ENCODE measurements around the gene TFAM. TPM values are rescaled to one million over a fixed set of nuclear protein-coding genes. Genes with fewer than 3 reads are reported as not detected.

The TFAM gene
- total and polyA plus RNA-seq, 7 experiments from 2014 or later: 33.1 to 63.2 (median 44.8) TPM

DNA sequence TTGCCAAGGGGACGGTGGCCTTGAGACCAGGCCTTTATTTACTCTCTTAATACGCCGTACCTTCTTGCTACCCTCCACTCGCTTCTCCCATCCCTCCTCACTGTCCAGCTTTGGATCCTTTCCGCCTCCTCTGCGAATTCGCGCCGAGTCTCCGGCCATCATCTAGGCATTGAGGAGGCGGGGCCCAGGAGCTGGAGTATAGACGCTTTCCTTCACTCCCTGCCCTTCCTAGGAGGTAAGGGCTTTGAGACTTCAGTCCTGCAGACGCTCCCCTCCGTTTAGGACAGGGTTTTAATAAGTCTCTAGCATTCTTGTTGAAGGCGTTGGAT lies 538 bp downstream of the TFAM start:
- peak overlapping the region; percentile 86 for H3K27ac ChIP-seq (ENCODE audit: low read depth, low read length)
- Mint-ChIP-seq H3K27ac (peak overlapping the region; percentile 91 to 98 (median 96)), H3K27me3 (no peaks in the 10 kb centered on the region), H3K9me3 (no peaks in the 10 kb centered on the region), H3K36me3 (peaks cover 5 to 25% (median 10%) of the 10 kb centered on the region in 5 donors), H3K4me3 (peak overlapping the region; percentile 96 to 99 (median 98)), H3K4me1 (peaks cover 26 to 63% (median 57%) of the 10 kb centered on the region in 7 donors)
- no peaks in the 10 kb centered on the region for H3K9me3 ChIP-seq (ENCODE audit: control insufficient read depth in 2 of 3, low read length in 3 of 3)
- H3K27me3 ChIP-seq (ENCODE audit: control insufficient read depth in 2 of 2, insufficient read depth in 2 of 2, low read length in 2 of 2): no peaks in the 10 kb centered on the region
- no peak for ATAC-seq
- H3K4me1 ChIP-seq (ENCODE audit: control insufficient read depth in 2 of 2, insufficient read depth in 2 of 2, low read length in 2 of 2): peaks cover 20 to 30% of the 10 kb centered on the region in 2 donors
- intact Hi-C loops (cut with micrococcal nuclease): loop anchor here (1.0 to 2.0 kb wide), 9 partner anchors 17 to 1522 kb away; partner anchors contain the start of gene CISD1 (in 1 of the 2)
- POLR2A ChIA-PET: interaction anchor here (0.8 to 5.1 kb wide), 6 partner anchors 14 to 1521 kb away, joined by 3 to 30 read pairs (median 3); partner anchors contain the start of genes CCDC6, CISD1, IPMK and UBE2D1
- peak overlapping the region; percentile 95 for H3K4me3 ChIP-seq (ENCODE audit: low read length)
- peaks cover 0 to 38% (median 6%) of the 10 kb centered on the region in 3 experiments for H3K36me3 ChIP-seq (ENCODE audit: control insufficient read depth in 2 of 3, insufficient read depth in 3 of 3, low read length in 3 of 3)
- CTCF ChIA-PET: interaction anchor here (0.6 to 5.9 kb wide), 4 partner anchors 44 to 117 kb away, joined by 3 to 40 read pairs (median 4); partner anchors contain the start of gene CISD1
- peak in 1 of 9 donors; percentile 16 for DNase-seq

DNA sequence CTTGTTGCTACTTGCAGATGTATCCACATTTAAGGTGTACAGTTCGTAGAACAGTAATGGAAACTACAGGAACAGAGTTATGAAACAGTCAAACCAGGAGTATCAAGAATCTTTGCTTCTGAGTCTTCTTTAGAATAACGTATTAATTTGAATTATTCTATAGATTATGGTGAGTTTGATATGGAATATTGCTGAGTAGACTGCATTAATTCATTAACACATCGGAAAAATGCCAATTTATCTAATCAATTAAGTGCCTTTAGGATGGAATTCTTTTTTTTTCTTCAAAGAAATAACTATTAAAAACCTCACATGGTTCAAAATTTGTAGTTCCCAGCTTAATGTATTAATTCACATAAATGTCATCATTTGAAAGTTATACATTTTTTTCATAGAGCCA lies 3.8 kb downstream of the TFAM start:
- H3K9me3 ChIP-seq (ENCODE audit: control insufficient read depth in 2 of 3, low read length in 3 of 3): no peaks in the 10 kb centered on the region
- Mint-ChIP-seq H3K4me3 (no peak overlapping the region), H3K27ac (peak overlapping the region in 1 of 9 donors; percentile 48), H3K4me1 (peaks cover 19 to 71% (median 61%) of the 10 kb centered on the region in 7 donors), H3K27me3 (no peaks in the 10 kb centered on the region), H3K9me3 (no peaks in the 10 kb centered on the region), H3K36me3 (peaks cover 5 to 41% (median 17%) of the 10 kb centered on the region in 5 donors)
- CTCF ChIA-PET: no interaction called here
- H3K27me3 ChIP-seq (ENCODE audit: control insufficient read depth in 2 of 2, insufficient read depth in 2 of 2, low read length in 2 of 2): no peaks in the 10 kb centered on the region
- no peak for ATAC-seq
- no peak overlapping the region for H3K27ac ChIP-seq (ENCODE audit: low read depth, low read length)
- intact Hi-C loops (cut with micrococcal nuclease): no loop called here
- peaks cover 20 to 25% of the 10 kb centered on the region in 2 donors for H3K4me1 ChIP-seq (ENCODE audit: control insufficient read depth in 2 of 2, insufficient read depth in 2 of 2, low read length in 2 of 2)
- peaks cover 0 to 65% (median 10%) of the 10 kb centered on the region in 3 experiments for H3K36me3 ChIP-seq (ENCODE audit: control insufficient read depth in 2 of 3, insufficient read depth in 3 of 3, low read length in 3 of 3)
- POLR2A ChIA-PET: no interaction called here
- no peak overlapping the region for H3K4me3 ChIP-seq (ENCODE audit: low read length)
- DNase-seq: no peak

DNA sequence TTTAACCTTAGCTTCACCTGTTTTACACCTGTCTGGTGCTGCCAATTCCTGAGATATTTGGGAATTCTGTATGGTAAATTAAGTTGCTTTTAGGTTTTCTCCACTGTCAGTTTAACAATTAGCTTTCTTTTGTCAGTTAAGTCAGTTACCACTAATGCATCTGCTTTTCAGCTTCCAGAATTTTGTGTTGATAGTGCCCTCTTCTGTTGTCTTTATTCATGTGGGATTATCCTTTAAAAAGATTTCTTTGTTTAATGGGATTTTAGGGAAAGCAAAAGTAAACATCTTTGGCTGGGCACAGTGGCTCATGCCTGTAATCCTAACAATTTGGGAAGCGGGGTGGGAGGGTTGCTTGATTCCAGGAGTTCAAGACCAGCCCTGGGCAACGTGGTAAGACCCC lies 8.1 kb downstream of the TFAM start:
- no peak overlapping the region for H3K27ac ChIP-seq (ENCODE audit: low read depth, low read length)
- ATAC-seq (no peak), DNase-seq (no peak)
- no peaks in the 10 kb centered on the region for H3K9me3 ChIP-seq (ENCODE audit: control insufficient read depth in 2 of 3, low read length in 3 of 3)
- no peaks in the 10 kb centered on the region for H3K27me3 ChIP-seq (ENCODE audit: control insufficient read depth in 2 of 2, insufficient read depth in 2 of 2, low read length in 2 of 2)
- no peaks in the 10 kb centered on the region for H3K4me1 ChIP-seq (ENCODE audit: control insufficient read depth in 2 of 2, insufficient read depth in 2 of 2, low read length in 2 of 2)
- Mint-ChIP-seq H3K27ac (no peak overlapping the region), H3K27me3 (no peaks in the 10 kb centered on the region), H3K36me3 (peaks cover 9 to 65% (median 23%) of the 10 kb centered on the region in 5 donors), H3K4me1 (peaks cover 10 to 38% (median 30%) of the 10 kb centered on the region in 7 donors), H3K4me3 (no peak overlapping the region), H3K9me3 (no peaks in the 10 kb centered on the region)
- no peak overlapping the region for H3K4me3 ChIP-seq (ENCODE audit: low read length)
- intact Hi-C loops (cut with micrococcal nuclease): no loop called here
- H3K36me3 ChIP-seq (ENCODE audit: control insufficient read depth in 2 of 3, insufficient read depth in 3 of 3, low read length in 3 of 3): peaks cover 5 to 72% (median 19%) of the 10 kb centered on the region in 3 experiments
- POLR2A ChIA-PET: no interaction called here
- CTCF ChIA-PET: no interaction called here

DNA sequence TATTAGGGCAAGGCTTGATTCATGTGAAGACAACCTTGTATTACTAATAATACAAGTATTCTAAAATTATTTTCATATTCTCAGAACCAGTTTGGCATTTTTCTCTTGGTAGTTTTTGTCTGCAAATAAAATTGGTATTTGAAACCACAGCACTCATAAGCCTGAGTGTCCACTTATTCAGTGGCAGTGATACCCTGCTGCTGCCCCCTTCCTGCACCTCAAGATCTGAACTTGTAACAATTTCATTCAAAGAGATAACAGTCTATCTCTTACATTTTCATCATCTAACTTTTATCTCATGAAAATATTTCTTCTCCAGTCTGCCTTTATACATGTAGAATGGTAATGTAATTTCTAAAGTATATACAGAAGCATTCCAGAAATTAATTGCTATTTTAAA lies 9.3 kb downstream of the TFAM start:
- H3K27ac ChIP-seq (ENCODE audit: low read depth, low read length): no peak overlapping the region
- Mint-ChIP-seq H3K27me3 (no peaks in the 10 kb centered on the region), H3K4me3 (no peak overlapping the region), H3K9me3 (no peaks in the 10 kb centered on the region), H3K4me1 (peaks cover 7 to 29% (median 23%) of the 10 kb centered on the region in 7 donors), H3K27ac (no peak overlapping the region), H3K36me3 (peaks cover 7 to 61% (median 25%) of the 10 kb centered on the region in 5 donors)
- CTCF ChIA-PET: interaction anchor here (1.0 kb wide), 1 partner anchor 103 kb away, joined by 4 read pairs; no protein-coding TSS in a partner anchor
- DNase-seq: no peak
- H3K4me3 ChIP-seq (ENCODE audit: low read length): no peak overlapping the region
- H3K9me3 ChIP-seq (ENCODE audit: control insufficient read depth in 2 of 3, low read length in 3 of 3): no peaks in the 10 kb centered on the region
- peaks cover 5 to 63% (median 17%) of the 10 kb centered on the region in 3 experiments for H3K36me3 ChIP-seq (ENCODE audit: control insufficient read depth in 2 of 3, insufficient read depth in 3 of 3, low read length in 3 of 3)
- intact Hi-C loops (cut with micrococcal nuclease): no loop called here
- no peak for ATAC-seq
- no peaks in the 10 kb centered on the region for H3K4me1 ChIP-seq (ENCODE audit: control insufficient read depth in 2 of 2, insufficient read depth in 2 of 2, low read length in 2 of 2)
- POLR2A ChIA-PET: no interaction called here
- no peaks in the 10 kb centered on the region for H3K27me3 ChIP-seq (ENCODE audit: control insufficient read depth in 2 of 2, insufficient read depth in 2 of 2, low read length in 2 of 2)

DNA sequence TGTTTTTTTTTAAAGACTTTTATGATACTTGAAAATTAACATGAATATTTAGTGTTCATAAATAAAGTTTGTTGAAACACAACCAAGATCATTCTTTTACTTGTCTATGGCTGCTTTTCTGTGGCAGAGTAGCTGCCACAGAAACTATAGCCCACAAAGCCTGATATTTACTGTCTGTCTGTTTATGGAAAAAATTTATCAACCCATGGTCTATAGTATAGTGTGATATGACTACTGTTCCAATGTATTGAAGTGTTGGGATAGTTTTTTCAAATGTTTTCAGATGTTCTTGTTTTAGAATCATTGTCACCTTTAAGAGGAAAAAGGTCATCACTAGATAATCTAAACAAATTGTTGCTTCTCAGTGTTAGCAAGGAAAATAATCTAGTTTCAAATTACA lies 10.8 kb downstream of the TFAM start:
- Histone ChIP-seq H3K9me3 (ENCODE audit: control insufficient read depth in 2 of 3, low read length in 3 of 3) (no peaks in the 10 kb centered on the region), H3K4me1 (ENCODE audit: control insufficient read depth in 2 of 2, insufficient read depth in 2 of 2, low read length in 2 of 2) (no peaks in the 10 kb centered on the region), H3K27me3 (ENCODE audit: control insufficient read depth in 2 of 2, insufficient read depth in 2 of 2, low read length in 2 of 2) (no peaks in the 10 kb centered on the region), H3K4me3 (ENCODE audit: low read length) (no peak overlapping the region), H3K36me3 (ENCODE audit: control insufficient read depth in 2 of 3, insufficient read depth in 3 of 3, low read length in 3 of 3) (peaks cover 5 to 51% (median 13%) of the 10 kb centered on the region in 3 experiments), H3K27ac (ENCODE audit: low read depth, low read length) (no peak overlapping the region)
- no peaks in the 10 kb centered on the region for H3K27me3 Mint-ChIP-seq
- H3K36me3 Mint-ChIP-seq: peaks cover 4 to 62% (median 21%) of the 10 kb centered on the region in 5 donors
- intact Hi-C loops (cut with micrococcal nuclease): no loop called here
- ChIA-PET POLR2A (interaction anchor here (0.9 kb wide), 1 partner anchor 12 kb away, joined by 3 read pairs; no protein-coding TSS in a partner anchor), CTCF (no interaction called here)
- no peak overlapping the region for H3K27ac Mint-ChIP-seq
- H3K4me3 Mint-ChIP-seq: no peak overlapping the region
- ATAC-seq (no peak), DNase-seq (no peak)
- no peaks in the 10 kb centered on the region for H3K9me3 Mint-ChIP-seq
- H3K4me1 Mint-ChIP-seq: peaks cover 0 to 18% (median 14%) of the 10 kb centered on the region in 7 donors

DNA sequence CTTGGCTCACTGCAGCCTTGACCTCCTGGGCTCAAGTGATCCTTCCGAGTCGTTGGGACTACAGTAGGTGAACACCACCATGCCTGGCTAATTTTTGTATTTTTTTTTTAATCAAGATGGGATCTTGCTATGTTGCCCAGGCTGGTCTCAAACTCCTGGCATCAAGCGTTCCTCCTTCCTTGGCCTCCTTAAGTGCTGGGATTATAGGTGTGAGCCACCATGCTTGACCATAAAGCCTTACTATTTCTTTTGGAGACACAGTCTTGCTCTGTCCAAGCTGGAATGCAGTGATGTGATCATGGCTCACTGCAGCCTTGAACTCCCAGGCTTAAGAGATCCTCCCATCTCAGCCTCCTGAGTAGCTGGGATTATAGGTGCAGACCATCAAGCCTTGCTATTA lies 12.6 kb downstream of the TFAM start:
- POLR2A ChIA-PET: no interaction called here
- CTCF ChIA-PET: no interaction called here
- Mint-ChIP-seq H3K27me3 (no peaks in the 10 kb centered on the region), H3K36me3 (peaks cover 8 to 65% (median 14%) of the 10 kb centered on the region in 5 donors), H3K27ac (no peak overlapping the region), H3K4me1 (peaks cover 0 to 6% (median 0%) of the 10 kb centered on the region in 7 donors), H3K4me3 (no peak overlapping the region), H3K9me3 (no peaks in the 10 kb centered on the region)
- intact Hi-C loops (cut with micrococcal nuclease): no loop called here
- Histone ChIP-seq H3K4me3 (ENCODE audit: low read length) (no peak overlapping the region), H3K27me3 (ENCODE audit: control insufficient read depth in 2 of 2, insufficient read depth in 2 of 2, low read length in 2 of 2) (no peaks in the 10 kb centered on the region), H3K4me1 (ENCODE audit: control insufficient read depth in 2 of 2, insufficient read depth in 2 of 2, low read length in 2 of 2) (no peaks in the 10 kb centered on the region), H3K9me3 (ENCODE audit: control insufficient read depth in 2 of 3, low read length in 3 of 3) (no peaks in the 10 kb centered on the region), H3K27ac (ENCODE audit: low read depth, low read length) (no peak overlapping the region), H3K36me3 (ENCODE audit: control insufficient read depth in 2 of 3, insufficient read depth in 3 of 3, low read length in 3 of 3) (peaks cover 5 to 35% (median 13%) of the 10 kb centered on the region in 3 experiments)
- DNase-seq (no peak), ATAC-seq (no peak)

DNA sequence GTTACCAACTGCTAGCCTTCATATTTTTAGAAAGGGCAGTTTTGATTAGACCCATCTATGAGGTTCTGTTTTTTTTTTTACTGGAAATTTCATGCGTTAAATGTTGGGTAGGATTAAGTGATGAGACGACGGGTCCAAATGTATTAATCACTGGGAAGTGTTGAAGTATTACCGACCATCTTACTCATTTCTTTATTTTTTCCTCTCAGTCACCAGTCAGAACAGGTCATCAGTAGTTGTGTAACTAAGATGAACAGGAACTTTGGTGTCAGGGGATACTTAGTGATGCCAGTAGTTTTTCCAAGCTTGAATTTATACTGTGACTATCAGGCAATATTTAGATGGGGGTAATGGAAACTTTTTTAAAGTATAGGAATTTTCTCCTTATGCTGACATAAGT lies 14.2 kb downstream of the TFAM start:
- Mint-ChIP-seq H3K36me3 (peaks cover 8 to 54% (median 14%) of the 10 kb centered on the region in 5 donors), H3K4me3 (no peak overlapping the region), H3K4me1 (peaks cover 0 to 6% (median 0%) of the 10 kb centered on the region in 7 donors), H3K27me3 (no peaks in the 10 kb centered on the region), H3K9me3 (no peaks in the 10 kb centered on the region), H3K27ac (no peak overlapping the region)
- H3K9me3 ChIP-seq (ENCODE audit: control insufficient read depth in 2 of 3, low read length in 3 of 3): no peaks in the 10 kb centered on the region
- H3K27ac ChIP-seq (ENCODE audit: low read depth, low read length): no peak overlapping the region
- H3K36me3 ChIP-seq (ENCODE audit: control insufficient read depth in 2 of 3, insufficient read depth in 3 of 3, low read length in 3 of 3): peaks cover 5 to 21% (median 9%) of the 10 kb centered on the region in 3 experiments
- ATAC-seq: no peak
- intact Hi-C loops (cut with micrococcal nuclease): no loop called here
- no peaks in the 10 kb centered on the region for H3K4me1 ChIP-seq (ENCODE audit: control insufficient read depth in 2 of 2, insufficient read depth in 2 of 2, low read length in 2 of 2)
- POLR2A ChIA-PET: no interaction called here
- CTCF ChIA-PET: interaction anchor here (0.7 kb wide), 1 partner anchor 99 kb away, joined by 5 read pairs; no protein-coding TSS in a partner anchor
- no peaks in the 10 kb centered on the region for H3K27me3 ChIP-seq (ENCODE audit: control insufficient read depth in 2 of 2, insufficient read depth in 2 of 2, low read length in 2 of 2)
- no peak overlapping the region for H3K4me3 ChIP-seq (ENCODE audit: low read length)
- no peak for DNase-seq
